C4-2B (cell line): Measurements from ENCODE around the gene DPYSL4.

Experiments used
- ZFX ChIP-seq: fragments of 450-650 bp; IDR thresholded peaks from 2 replicates; pipeline ENCODE4 v1.6.1; 2017
- TF ChIP-seq, protein P1 (sequence below): fragments of 450-650 bp; conservative IDR thresholded peaks from 2 replicates; pipeline ENCODE4 v1.5.1; 2017; ENCODE audit warnings: mild to moderate bottlenecking

DNA sequence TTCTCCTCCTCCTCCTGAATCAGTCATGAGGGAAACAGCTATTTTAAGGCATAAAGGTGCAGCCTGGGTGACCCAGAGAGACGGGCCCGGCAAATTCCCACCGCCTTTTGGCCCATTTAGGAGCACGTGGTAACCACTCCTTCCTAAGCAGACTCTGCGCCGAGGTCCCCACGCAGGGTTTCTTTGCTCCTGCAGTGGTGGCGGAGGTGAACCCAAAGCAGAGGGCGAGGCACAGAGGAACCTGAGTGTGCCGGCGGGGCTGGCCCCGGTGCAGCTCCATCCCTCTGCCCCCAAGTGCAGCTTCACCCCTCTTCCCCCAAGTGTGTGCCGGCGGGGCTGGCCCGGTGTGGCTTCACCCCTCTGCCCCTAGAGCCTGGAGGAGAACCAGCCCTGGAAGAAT, 50.6 kb downstream of the DPYSL4 start:
- TF ChIP-seq, protein P1, sequence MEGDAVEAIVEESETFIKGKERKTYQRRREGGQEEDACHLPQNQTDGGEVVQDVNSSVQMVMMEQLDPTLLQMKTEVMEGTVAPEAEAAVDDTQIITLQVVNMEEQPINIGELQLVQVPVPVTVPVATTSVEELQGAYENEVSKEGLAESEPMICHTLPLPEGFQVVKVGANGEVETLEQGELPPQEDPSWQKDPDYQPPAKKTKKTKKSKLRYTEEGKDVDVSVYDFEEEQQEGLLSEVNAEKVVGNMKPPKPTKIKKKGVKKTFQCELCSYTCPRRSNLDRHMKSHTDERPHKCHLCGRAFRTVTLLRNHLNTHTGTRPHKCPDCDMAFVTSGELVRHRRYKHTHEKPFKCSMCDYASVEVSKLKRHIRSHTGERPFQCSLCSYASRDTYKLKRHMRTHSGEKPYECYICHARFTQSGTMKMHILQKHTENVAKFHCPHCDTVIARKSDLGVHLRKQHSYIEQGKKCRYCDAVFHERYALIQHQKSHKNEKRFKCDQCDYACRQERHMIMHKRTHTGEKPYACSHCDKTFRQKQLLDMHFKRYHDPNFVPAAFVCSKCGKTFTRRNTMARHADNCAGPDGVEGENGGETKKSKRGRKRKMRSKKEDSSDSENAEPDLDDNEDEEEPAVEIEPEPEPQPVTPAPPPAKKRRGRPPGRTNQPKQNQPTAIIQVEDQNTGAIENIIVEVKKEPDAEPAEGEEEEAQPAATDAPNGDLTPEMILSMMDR: no peak
- no peak for TF ChIP-seq ZFX
